DOHH2 (cell line): ENCODE results near the gene MAJIN.

Source experiments
- H3F3A ChIP-seq: fragments of 200-600 bp; sonication (generic), shearing (Covaris generic); 2 replicates; pipeline ENCODE4 v1.6.0; 2016; ENCODE audit warnings: antibody characterized with exemption, mild to moderate bottlenecking; ENCODE audit not compliant: control insufficient read depth, insufficient read depth
- H3K27ac ChIP-seq: fragments of 200-600 bp; sonication (generic); 2 replicates; pipeline ENCODE4 v1.5.1; 2014; ENCODE audit warnings: low read depth, mild to moderate bottlenecking, low read length, moderate library complexity
- H3K27me3 ChIP-seq: fragments of 200-600 bp; sonication (generic); 2 replicates; pipeline ENCODE4 v1.6.1; 2014; ENCODE audit warnings: mild to moderate bottlenecking, low read length, mixed read lengths; ENCODE audit not compliant: control insufficient read depth
- H3K36me3 ChIP-seq: fragments of 200-600 bp; sonication (generic); 2 replicates; pipeline ENCODE4 v1.6.1; 2014; ENCODE audit warnings: mild to moderate bottlenecking, low read length, moderate library complexity, mixed read lengths; ENCODE audit not compliant: control insufficient read depth
- H3K4me1 ChIP-seq: fragments of 200-600 bp; sonication (generic); 2 replicates; pipeline ENCODE4 v1.6.1; 2014; ENCODE audit warnings: mild to moderate bottlenecking, low read length, mixed read lengths; ENCODE audit not compliant: control insufficient read depth
- H3K4me2 ChIP-seq: fragments of 200-600 bp; sonication (generic); 2 replicates; pipeline ENCODE4 v1.6.0; 2014; ENCODE audit warnings: mild to moderate bottlenecking, low read length, moderate library complexity
- H3K4me3 ChIP-seq: fragments of 200-600 bp; sonication (generic); 2 replicates; pipeline ENCODE4 v1.5.1; 2014; ENCODE audit warnings: mild to moderate bottlenecking, low read length, mixed read lengths
- H3K79me2 ChIP-seq: fragments of 200-600 bp; sonication (generic); 2 replicates; pipeline ENCODE4 v1.6.1; 2014; ENCODE audit warnings: mild to moderate bottlenecking, low read length, mixed read lengths; ENCODE audit not compliant: control insufficient read depth
- H3K9me2 ChIP-seq: fragments of 200-600 bp; sonication (generic); replicated peaks from 2 replicates; pipeline ENCODE4 v1.6.1; 2014; ENCODE audit warnings: mild to moderate bottlenecking, low read length, mixed read lengths; ENCODE audit not compliant: control insufficient read depth
- H3K9me3 ChIP-seq: fragments of 200-600 bp; sonication (generic); 2 replicates; pipeline ENCODE4 v1.6.1; 2014; ENCODE audit warnings: antibody characterized with exemption, low read length, mixed read lengths; ENCODE audit not compliant: control insufficient read depth, insufficient read depth
- H4K20me1 ChIP-seq: fragments of 200-600 bp; sonication (generic); 2 replicates; pipeline ENCODE4 v1.6.0; 2014; ENCODE audit warnings: low read depth, mild to moderate bottlenecking, antibody characterized with exemption, low read length, moderate library complexity; ENCODE audit not compliant: control insufficient read depth, insufficient read depth
- CTCF ChIP-seq: fragments of 200-600 bp; sonication (generic); IDR thresholded peaks from one replicate; pipeline ENCODE4 v1.5.1; 2014; ENCODE audit warnings: antibody characterized with exemption, mild to moderate bottlenecking, low read depth, low read length; ENCODE audit not compliant: poor library complexity, severe bottlenecking
- EZH2phosphoT487 ChIP-seq: fragments of 200-600 bp; sonication (generic); IDR thresholded peaks from 2 replicates; pipeline ENCODE4 v1.6.1; 2017; ENCODE audit warnings: borderline replicate concordance, mild to moderate bottlenecking, antibody characterized with exemption, low read length, moderate library complexity, mixed read lengths

The MAJIN gene

GRCh38 chr11:64897381-64898075 is 74.4 kb downstream of the MAJIN start:
- Histone ChIP-seq H3K9me2 (no peaks in the 10 kb centered on the region), H3K27me3 (no peaks in the 10 kb centered on the region), H3K79me2 (no peaks in the 10 kb centered on the region), H3K4me2 (no peak overlapping the region), H3K4me3 (no peak overlapping the region), H4K20me1 (no peaks in the 10 kb centered on the region), H3F3A (no peaks in the 10 kb centered on the region), H3K4me1 (peaks cover 13% of the 10 kb centered on the region), H3K36me3 (peaks cover 15% of the 10 kb centered on the region; the same call in 1 of the 2 replicates), H3K27ac (no peak overlapping the region), H3K9me3 (no peaks in the 10 kb centered on the region)
- TF ChIP-seq CTCF, result no peak
- TF ChIP-seq EZH2phosphoT487, result no peak

- Histone ChIP-seq H3K4me3 (no peak overlapping the region), H3K27me3 (no peaks in the 10 kb centered on the region), H3K4me1 (peaks cover 14% of the 10 kb centered on the region), H3K79me2 (no peaks in the 10 kb centered on the region), H3K4me2 (no peak overlapping the region), H3K9me3 (no peaks in the 10 kb centered on the region), H4K20me1 (no peaks in the 10 kb centered on the region), H3K9me2 (no peaks in the 10 kb centered on the region), H3K36me3 (peaks cover 8% of the 10 kb centered on the region; the same call in 1 of the 2 replicates), H3F3A (no peaks in the 10 kb centered on the region), H3K27ac (no peak overlapping the region)
- TF ChIP-seq CTCF (no peak), EZH2phosphoT487 (no peak)
These were observed 75.4 kb downstream of the MAJIN start for GRCh38 chr11:64896448-64897022.

- Histone ChIP-seq H3K4me1 (peaks cover 14% of the 10 kb centered on the region), H3K9me2 (no peaks in the 10 kb centered on the region)
These were observed 77.0 kb downstream of the MAJIN start for GRCh38 chr11:64894812-64895452.

More at GRCh38 chr11:64894812-64895452, 77.0 kb downstream of the MAJIN start:
- Histone ChIP-seq H3K36me3 (peaks cover 8% of the 10 kb centered on the region; the same call in 1 of the 2 replicates), H3K4me3 (no peak overlapping the region), H3K4me2 (no peak overlapping the region), H3K27ac (no peak overlapping the region), H4K20me1 (no peaks in the 10 kb centered on the region), H3K27me3 (no peaks in the 10 kb centered on the region), H3F3A (no peaks in the 10 kb centered on the region), H3K79me2 (no peaks in the 10 kb centered on the region), H3K9me3 (no peaks in the 10 kb centered on the region)
- TF ChIP-seq CTCF (no peak), EZH2phosphoT487 (no peak)
